Lower lobe of right lung (tissue), 2 donors: ENCODE results near the gene NDUFAF7. TPM values are rescaled to one million over a fixed set of nuclear protein-coding genes. Genes with fewer than 3 reads are reported as not detected.

Source experiments
- ATAC-seq, 2 donors: fragments of 200-7000 bp; cut with Tn5 transposase; one replicate each; pipeline ENCODE4 v1.9.1; 2020 to 2022; ENCODE audit warnings: mild to moderate bottlenecking in 2 of 2, moderate library complexity in 2 of 2
- DNase-seq: peaks from one replicate; pipeline ENCODE4 v3.0.0-alpha.2; 2020
- H3K27ac ChIP-seq: fragments of 200-600 bp; one replicate; pipeline ENCODE4 v1.8.0; 2022
- H3K27me3 ChIP-seq: fragments of 200-600 bp; one replicate; pipeline ENCODE4 v1.8.0; 2022; ENCODE audit warnings: low read depth
- H3K36me3 ChIP-seq: fragments of 200-600 bp; one replicate; pipeline ENCODE4 v1.8.0; 2022; ENCODE audit warnings: mild to moderate bottlenecking
- H3K4me1 ChIP-seq: fragments of 200-600 bp; one replicate; pipeline ENCODE4 v1.8.0; 2022
- H3K4me3 ChIP-seq: fragments of 200-600 bp; one replicate; pipeline ENCODE4 v1.8.0; 2022; ENCODE audit warnings: mild to moderate bottlenecking
- H3K9me3 ChIP-seq: fragments of 200-600 bp; one replicate; pipeline ENCODE4 v1.8.0; 2022
- CTCF ChIP-seq: fragments of 200-600 bp; IDR thresholded peaks from one replicate; pipeline ENCODE4 v1.8.0; 2022; ENCODE audit warnings: antibody characterized with exemption, mild to moderate bottlenecking
- intact Hi-C: fragments of 100-400 bp; cut with DNase I; formaldehyde crosslinking; loops from one replicate; pipeline ENCODE4 v1.11.0; 2022
- long read RNA-seq: library from polyadenylated mRNA; unstranded; transcript quantifications from one replicate; pipeline ENCODE4 v2.0.0, GENCODE V29; 2021
- total RNA-seq: library from RNA; stranded (reverse); fragmentation: NEBNext Ultra II Directional; extraction: Animal tissue kit (Norgen Biotek cat#: 25700); gene quantifications from one replicate; pipeline ENCODE4 v1.2.1, GENCODE V29; 2021
- donor health status: DM: no; HTN: yes; CAD: no; lungs with severe emphysema.

Gene NDUFAF7, protein sequence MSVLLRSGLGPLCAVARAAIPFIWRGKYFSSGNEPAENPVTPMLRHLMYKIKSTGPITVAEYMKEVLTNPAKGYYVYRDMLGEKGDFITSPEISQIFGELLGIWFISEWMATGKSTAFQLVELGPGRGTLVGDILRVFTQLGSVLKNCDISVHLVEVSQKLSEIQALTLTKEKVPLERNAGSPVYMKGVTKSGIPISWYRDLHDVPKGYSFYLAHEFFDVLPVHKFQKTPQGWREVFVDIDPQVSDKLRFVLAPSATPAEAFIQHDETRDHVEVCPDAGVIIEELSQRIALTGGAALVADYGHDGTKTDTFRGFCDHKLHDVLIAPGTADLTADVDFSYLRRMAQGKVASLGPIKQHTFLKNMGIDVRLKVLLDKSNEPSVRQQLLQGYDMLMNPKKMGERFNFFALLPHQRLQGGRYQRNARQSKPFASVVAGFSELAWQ
- 18.3 TPM for total RNA-seq
- long read RNA-seq, partial matches to known transcripts = 3 of 21 reads
- long read RNA-seq, other reads (novel, unspliced or antisense) = 14 of 21 reads

DNA sequence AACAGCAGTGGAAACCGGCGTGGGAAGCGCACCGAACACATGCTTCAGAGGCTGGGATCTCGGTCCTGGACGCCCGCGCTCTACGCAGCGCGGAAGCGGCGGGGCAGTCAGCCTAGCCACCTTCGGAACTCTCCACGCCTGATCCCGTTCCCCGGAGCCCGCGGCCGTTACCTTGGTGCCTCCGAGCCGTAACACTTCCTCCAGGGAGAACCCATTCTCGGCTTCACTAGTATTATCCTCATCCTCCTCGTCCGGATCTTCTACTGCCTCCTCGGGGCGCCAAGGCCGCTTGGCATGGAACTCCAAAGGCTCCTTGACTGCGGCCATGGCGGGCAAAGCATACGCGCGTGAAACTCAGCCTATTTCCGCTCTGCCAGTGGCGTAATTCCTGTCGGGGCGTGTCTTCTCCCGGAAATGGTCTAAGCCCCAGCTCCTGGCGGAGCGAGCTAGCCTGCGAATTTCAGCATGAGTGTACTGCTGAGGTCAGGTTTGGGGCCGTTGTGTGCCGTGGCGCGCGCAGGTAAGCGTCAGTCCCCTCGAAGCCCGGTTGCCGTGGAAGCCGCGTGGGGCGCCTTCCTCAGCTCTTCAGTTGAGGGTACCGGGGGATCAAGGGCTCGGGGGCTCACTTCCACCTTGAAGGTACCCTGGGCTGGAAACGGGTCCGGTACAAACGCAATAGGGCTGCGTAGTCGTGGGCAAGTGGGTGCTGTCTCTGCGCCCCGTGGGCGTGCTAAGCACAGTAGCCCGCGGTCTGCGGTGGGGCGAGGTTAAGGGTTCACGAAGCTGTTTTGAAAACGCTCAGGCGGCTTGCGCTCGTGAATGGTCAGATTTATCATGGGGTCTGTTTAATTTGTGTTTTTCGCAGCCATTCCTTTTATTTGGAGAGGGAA, at the start of gene NDUFAF7, which contains the start of gene CEBPZ:
Gene NDUFAF7, plus strand, starts transcription at position 418 of the 890 bp plus-strand sequence. Its CDS starts 48 bp downstream, at position 466.
Gene CEBPZ, minus strand, starts transcription at position 356 of the 890 bp plus-strand sequence. Its CDS starts 29 bp downstream, at position 327.
- intact Hi-C loops = no loop called here
- H3K27ac ChIP-seq = peak within 1 kb of the TSS; percentile 94
- H3K4me1 ChIP-seq = peaks cover 25% of the 10 kb centered on the region
- peak within 1 kb of the TSS; percentile 87 for H3K4me3 ChIP-seq
- peaks cover 37% of the 10 kb centered on the region for H3K36me3 ChIP-seq
- ATAC-seq (peak; percentile 98 to 99), DNase-seq (peak; percentile 93)
- no peak for TF ChIP-seq CTCF
- H3K9me3 ChIP-seq = no peaks in the 10 kb centered on the region
- H3K27me3 ChIP-seq = no peaks in the 10 kb centered on the region

GRCh38 chr2:37181726-37182684, 49.5 kb upstream of the NDUFAF7 start:
- TF ChIP-seq CTCF = no peak
- intact Hi-C loops = no loop called here
- H3K4me3 ChIP-seq = no peak overlapping the region

GRCh38 chr2:37188570-37188969, 42.9 kb upstream of the NDUFAF7 start, which contains the start of gene SULT6B1:
Gene SULT6B1 (minus strand): TSS chr2:37188670. CDS start chr2:37188640, 30 bp downstream.
- no peak for DNase-seq
- no peak for ATAC-seq
- no peak within 1 kb of the TSS for H3K27ac ChIP-seq
- intact Hi-C loops = no loop called here
- peaks cover 6% of the 10 kb centered on the region for H3K27me3 ChIP-seq
- H3K4me1 ChIP-seq = no peaks in the 10 kb centered on the region
- no peak within 1 kb of the TSS for H3K4me3 ChIP-seq
- no peaks in the 10 kb centered on the region for H3K36me3 ChIP-seq
- no peaks in the 10 kb centered on the region for H3K9me3 ChIP-seq
- TF ChIP-seq CTCF = no peak

More at GRCh38 chr2:37181726-37182684, 49.5 kb upstream of the NDUFAF7 start:
- Histone ChIP-seq H3K27ac (no peak overlapping the region), H3K27me3 (peaks cover 6% of the 10 kb centered on the region), H3K9me3 (no peaks in the 10 kb centered on the region), H3K4me1 (no peaks in the 10 kb centered on the region), H3K36me3 (no peaks in the 10 kb centered on the region)
- DNase-seq (no peak), ATAC-seq (no peak)

DNA sequence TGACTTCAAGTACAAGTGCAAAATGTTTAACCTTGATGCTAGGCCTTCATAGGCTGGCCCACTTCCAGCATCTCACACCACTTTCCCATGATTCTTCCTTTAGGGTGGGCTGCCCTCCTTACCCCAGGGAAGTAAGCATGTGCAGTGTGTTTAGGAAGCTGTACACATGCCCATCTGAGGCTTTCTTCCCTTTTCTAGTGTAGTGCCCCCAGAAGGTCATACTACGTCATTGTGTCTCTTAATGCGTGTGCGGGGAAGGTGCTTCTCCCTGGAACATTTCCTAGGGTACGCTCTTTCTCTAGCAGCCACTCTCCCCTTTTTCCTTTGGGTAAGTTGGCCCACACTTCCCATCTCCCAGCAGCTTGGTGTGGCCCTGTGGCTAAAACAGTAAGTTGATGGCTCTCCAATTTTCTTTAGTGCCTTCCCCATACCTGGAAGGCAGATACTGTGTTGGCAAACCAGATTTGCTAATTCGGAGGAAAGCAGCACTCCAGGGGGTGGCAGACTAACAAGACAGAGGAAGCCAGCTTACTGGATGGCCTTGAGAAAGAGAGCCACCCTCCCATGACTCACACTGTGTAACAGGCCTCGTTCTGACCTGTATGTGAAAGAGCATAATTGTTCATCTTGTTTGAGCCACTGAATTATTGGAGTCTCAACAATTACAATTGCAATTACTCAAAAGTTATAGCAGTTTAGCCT, 41.9 kb upstream of the NDUFAF7 start:
- Histone ChIP-seq H3K27ac (no peak overlapping the region), H3K4me3 (no peak overlapping the region), H3K9me3 (no peaks in the 10 kb centered on the region), H3K27me3 (peaks cover 2% of the 10 kb centered on the region), H3K36me3 (no peaks in the 10 kb centered on the region), H3K4me1 (no peaks in the 10 kb centered on the region)
- intact Hi-C loops = no loop called here
- no peak for DNase-seq
- no peak for TF ChIP-seq CTCF
- ATAC-seq = peak; percentile 72 to 79
